Measurements from ENCODE around the gene SLC2A3.

GRCh38 chr12:7937833-7938506 lies 2.0 kb upstream of the SLC2A3 start:
- TF ChIP-seq CTCF (IDR thresholded peaks at IDR 0.05; ENCODE audit: extremely low read depth in 1 of 2, insufficient read depth in 1 of 2, low read depth in 1 of 2, low read length in 2 of 2) = peak in 1 of 2 donors; percentile 13
- no peak for TF ChIP-seq POLR2AphosphoS5 (IDR thresholded peaks at IDR 0.05; ENCODE audit: insufficient read depth, low read depth, low read length)
- no peak for TF ChIP-seq MAX (IDR thresholded peaks at IDR 0.05; ENCODE audit: insufficient read depth, insufficient read length)
- TF ChIP-seq POLR2A (IDR thresholded peaks at IDR 0.05; ENCODE audit: low read depth, low read length) = no peak
- TF ChIP-seq EZH2 (IDR thresholded peaks at IDR 0.05; ENCODE audit: borderline replicate concordance, low read depth, low read length, severe bottlenecking) = no peak
- no peak for TF ChIP-seq MYC (IDR thresholded peaks at IDR 0.05; ENCODE audit: low read depth, low read length)
- no peak for TF ChIP-seq JUN (IDR thresholded peaks at IDR 0.05; ENCODE audit: borderline replicate concordance, insufficient read depth, insufficient read length, low read depth)
